Activated T-cell treated with anti-CD3 and anti-CD28 coated beads, Interleukin-2, amount 50 U/mL, for 48 hours (primary cell): ENCODE results near the gene C3.
A peak's percentile ranks its signal among the peaks of the same experiment; 100 is the strongest.

Experiments used
- DNase-seq, 2 experiments: peaks; one replicate each; pipeline ENCODE4 v3.0.0-alpha.2; 2020

The C3 gene

GRCh38 chr19:6730153-6730804 is 9.8 kb upstream of the C3 start:
- DNase-seq, result peak; percentile 70 to 77

- no peak for DNase-seq
Measured at GRCh38 chr19:6729573-6730152, 9.2 kb upstream of the C3 start.

- no peak for DNase-seq
Measured at GRCh38 chr19:6728346-6728745, 7.9 kb upstream of the C3 start.

GRCh38 chr19:6725513-6726231 is 5.2 kb upstream of the C3 start:
- DNase-seq, result no peak

GRCh38 chr19:6724631-6725492 is 4.4 kb upstream of the C3 start:
- DNase-seq, result no peak

- DNase-seq, result no peak
Measured at GRCh38 chr19:6723738-6724137, 3.3 kb upstream of the C3 start.

GRCh38 chr19:6723108-6723618 is 2.7 kb upstream of the C3 start:
- DNase-seq, result no peak

- DNase-seq, result no peak
Measured at GRCh38 chr19:6721773-6722172, 1.3 kb upstream of the C3 start.

GRCh38 chr19:6721138-6721474 is 656 bp upstream of the C3 start:
- DNase-seq, result no peak

- no peak for DNase-seq
Measured at GRCh38 chr19:6719992-6720368, 470 bp downstream of the C3 start.

- DNase-seq, result no peak
Measured at GRCh38 chr19:6719540-6719861, 949 bp downstream of the C3 start.

- DNase-seq, result peak; percentile 49 to 54
Measured at GRCh38 chr19:6718741-6719539, 1.5 kb downstream of the C3 start.

GRCh38 chr19:6718111-6718740 is 2.2 kb downstream of the C3 start:
- no peak for DNase-seq

GRCh38 chr19:6717441-6717971 is 2.9 kb downstream of the C3 start:
- DNase-seq, result no peak

GRCh38 chr19:6717036-6717435 is 3.4 kb downstream of the C3 start:
- DNase-seq, result no peak

- DNase-seq, result no peak
Measured at GRCh38 chr19:6716610-6716970, 3.9 kb downstream of the C3 start.

- no peak for DNase-seq
Measured at GRCh38 chr19:6714749-6715555, 5.5 kb downstream of the C3 start.

- no peak for DNase-seq
Measured at GRCh38 chr19:6713773-6714692, 6.4 kb downstream of the C3 start.

- DNase-seq, result no peak
Measured at GRCh38 chr19:6712692-6713670, 7.5 kb downstream of the C3 start.
